ENCODE data around the gene WFDC1. TPM values are rescaled to one million over a fixed set of nuclear protein-coding genes. Genes with fewer than 3 reads are reported as not detected.
A peak's percentile ranks its signal among the peaks of the same experiment; 100 is the strongest.

The WFDC1 gene
- total RNA-seq, 1 donor from 2014 or later, result 63.5 TPM

DNA sequence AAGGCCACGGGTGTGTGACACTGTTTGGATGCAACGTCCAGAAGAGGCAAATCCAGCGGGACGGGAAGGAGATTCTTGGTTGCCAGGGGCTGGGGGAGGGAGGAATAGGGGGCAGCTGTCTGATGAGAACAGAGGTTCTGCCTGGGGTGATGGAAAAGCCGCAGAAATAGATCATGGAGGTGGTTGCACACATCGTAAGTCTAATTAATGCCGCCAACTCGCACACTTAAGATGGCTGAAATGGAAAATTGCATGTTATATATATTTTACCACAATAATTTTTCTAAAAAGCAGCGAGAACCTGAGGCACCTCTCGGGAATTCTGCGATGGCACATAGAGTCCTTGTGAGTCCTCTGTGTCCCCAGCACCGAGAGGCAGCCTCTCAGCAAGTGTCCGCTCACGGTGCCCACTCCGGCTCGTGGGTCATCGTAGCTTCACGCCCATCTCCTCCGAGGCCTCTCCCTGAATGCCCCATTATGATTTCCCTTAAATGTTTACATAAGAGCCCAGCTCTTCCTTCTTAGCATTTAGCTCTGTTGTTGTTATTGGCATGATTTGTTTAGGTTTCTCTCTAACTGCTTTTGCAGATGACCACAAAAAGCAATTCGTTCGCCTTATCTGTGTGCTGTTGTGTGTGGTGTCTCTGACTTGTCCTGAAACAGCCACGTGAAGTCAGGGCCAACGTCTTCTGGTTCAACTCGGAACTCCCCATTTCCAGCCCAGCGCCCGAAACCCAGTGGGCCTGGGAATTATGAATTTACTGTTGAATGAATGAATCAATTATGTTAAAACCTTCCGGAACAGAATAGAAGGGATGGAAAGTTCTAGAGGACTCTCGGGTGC lies 7.7 kb downstream of the WFDC1 start:
- no peak for DNase-seq (ENCODE audit: low spot score)

DNA sequence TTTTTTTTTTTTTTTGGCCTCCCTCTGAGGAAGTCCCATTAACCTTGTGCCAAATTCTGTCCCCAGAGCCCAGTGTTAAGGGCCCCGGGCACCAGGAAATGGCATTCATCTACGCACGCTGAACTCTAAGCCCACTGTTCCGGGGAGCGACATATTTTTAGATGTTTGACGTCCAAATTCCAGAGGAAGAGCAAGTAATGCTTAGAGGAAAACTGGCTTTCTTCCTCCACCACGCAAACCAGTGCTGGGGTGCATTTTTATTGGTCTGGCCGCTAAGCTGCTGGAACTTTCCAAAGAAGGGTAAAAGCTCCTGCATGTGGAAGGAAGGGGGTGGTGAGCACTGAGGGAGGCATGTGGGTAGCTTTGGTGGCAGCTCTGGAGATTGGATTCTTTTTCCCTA lies 8.3 kb downstream of the WFDC1 start:
- DNase-seq (ENCODE audit: low spot score), result peak; percentile 75

DNA sequence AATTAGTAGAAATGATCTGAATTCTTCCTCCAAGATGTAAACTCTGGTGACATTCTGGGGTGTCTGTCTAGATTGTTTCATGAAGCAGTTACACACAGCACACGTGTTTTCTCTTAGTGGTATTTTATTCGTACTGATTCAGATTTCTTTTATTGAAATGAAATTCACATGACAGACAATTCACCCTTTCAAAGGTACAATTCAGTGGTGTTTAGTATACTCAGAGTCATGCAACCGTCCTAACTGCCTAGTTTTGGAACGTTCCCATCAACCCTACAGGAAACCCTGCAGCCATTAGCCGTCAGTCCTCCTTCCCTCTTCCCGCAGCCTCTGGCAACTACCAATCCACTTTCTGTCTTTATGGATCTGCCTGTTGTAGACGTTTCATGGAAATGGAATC lies 8.8 kb downstream of the WFDC1 start:
- no peak for DNase-seq (ENCODE audit: low spot score)

DNA sequence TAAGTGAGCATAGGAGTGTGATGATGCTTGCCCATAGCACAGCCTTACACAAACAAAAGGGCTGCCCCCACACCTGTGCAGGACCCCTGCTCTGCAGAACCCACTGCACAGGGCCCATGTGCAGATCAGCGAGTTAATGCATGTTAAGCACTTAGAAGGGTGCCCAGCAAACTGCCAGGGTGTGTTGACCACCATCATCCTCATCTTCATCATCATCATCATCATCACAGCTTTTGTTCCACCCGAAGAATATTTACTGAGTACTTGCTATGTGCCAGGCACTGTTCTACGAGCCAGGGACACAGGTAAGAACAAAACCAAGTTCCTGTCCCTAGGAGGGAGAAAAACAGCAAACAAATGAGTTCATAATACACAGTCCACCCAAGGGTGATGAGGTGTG lies 11.9 kb downstream of the WFDC1 start:
- no peak for DNase-seq (ENCODE audit: low spot score)

DNA sequence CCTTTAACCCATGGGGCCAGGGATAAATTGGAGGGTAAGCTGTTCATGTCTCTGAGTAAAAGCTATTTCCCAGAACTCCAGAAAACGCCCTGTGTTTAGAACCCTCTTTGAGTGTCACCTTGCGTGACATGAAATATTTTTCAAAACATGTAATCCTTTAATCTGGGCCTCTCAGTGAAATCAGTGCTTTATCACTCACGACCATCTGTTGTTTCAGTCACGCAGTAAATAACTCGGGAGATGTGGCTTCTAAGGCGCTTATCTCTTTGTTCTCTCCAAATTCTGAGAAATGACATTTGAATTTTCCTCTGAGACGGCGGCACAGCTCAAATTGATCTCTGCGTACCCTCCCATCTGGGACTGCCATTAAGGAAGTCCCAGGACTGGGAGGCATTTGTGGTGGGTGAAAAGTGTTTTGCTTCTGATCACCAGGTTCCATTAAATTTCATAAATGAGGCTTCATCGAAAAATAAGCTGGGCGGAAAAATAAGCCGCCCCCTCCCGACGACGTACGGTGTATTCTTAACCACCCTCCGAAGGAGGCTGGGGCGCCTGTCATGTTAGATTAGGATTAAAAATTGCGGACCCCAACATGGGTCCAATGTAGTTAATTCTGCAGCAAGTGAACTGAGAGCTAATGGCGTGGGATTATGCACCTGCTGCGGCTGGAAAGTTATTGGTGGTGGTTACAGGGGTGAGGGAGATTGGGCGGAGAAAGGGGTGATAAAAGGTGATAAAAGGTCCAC lies 12.7 kb downstream of the WFDC1 start:
- no peak for DNase-seq (ENCODE audit: low spot score)

DNA sequence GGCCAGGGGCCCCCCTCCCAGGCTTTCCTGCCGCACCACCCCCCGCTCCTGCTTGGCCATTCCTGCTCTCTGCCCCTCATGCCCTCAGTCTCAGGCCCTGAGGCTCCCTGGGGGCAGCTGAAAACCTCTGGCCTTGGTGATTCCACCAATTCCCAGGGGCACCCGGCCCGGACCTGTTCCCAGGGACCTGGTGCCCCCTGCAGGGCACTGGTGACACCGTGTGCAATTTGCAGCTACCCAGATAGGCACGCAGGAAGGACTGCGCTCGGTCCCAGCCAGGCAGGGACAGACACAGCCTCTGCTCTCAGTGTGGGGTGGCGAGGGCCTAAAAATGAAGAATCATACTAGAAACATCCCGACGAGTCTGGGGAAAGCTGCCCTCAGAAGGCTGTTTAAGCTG lies 13.4 kb downstream of the WFDC1 start:
- DNase-seq (ENCODE audit: low spot score), result peak; percentile 61

DNA sequence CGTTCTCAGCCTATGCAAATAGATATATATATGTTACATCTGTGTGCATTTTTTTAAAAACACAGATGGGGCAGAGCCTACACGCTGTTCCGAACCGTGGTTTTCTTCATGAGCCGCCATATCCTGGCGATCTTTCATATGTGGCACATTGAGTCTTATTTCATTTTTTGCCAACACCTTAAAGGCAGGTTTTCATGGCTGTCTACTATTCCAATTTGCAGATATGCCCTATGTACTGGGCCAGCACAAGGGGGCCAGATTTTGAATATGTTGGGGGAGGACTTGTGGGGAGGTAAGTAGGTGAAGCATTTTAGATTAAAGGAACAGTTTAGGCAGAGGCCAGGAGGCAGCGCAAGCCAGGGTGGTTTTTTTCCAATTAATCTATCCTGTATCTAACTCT lies 16.0 kb downstream of the WFDC1 start:
- DNase-seq (ENCODE audit: low spot score), result no peak

DNA sequence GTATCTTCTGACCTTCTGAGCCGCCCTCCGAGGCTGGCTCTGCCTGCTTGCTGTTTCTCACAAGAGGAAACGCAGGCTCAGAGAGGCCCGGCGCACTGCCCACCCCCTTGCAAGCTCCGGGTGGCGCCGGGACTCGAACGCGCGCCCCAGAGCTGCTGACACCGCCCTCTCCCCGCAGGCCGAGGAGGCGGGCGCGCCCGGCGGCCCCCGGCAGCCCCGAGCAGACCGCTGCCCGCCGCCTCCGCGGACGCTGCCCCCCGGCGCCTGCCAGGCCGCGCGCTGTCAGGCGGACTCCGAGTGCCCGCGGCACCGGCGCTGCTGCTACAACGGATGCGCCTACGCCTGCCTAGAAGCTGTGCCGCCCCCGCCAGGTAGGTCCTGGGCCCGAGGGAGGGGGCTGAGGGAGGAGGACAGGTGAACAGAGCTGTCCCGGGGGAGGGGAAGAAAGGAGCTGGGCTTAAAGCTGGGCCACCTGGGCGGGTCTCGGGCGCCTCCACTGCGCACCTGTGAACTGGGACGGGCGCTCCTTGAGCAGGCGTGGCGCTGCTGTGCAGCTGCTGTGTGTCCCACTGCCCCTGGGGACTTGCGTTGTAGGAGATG lies 18.2 kb downstream of the WFDC1 start:
- DNase-seq (ENCODE audit: low spot score), result no peak

DNA sequence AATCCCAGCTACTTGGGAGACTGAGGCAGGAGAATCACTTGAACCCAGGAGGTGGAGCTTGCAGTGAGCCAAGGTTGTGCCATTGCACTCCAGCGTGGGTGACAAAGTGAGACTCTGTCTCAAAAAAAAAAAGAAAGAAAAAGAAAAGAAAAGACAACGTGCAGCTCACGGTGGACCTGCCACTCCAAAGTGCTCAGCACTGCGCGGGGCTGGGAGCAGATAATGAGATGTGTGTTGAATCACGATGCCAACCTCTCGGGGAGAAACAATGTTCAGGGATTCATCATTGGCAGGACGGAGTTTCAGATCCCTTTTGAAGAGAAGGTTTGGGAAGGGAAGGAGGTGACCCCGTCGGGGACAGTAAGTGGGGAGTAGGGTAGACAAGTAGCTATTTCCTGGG lies 19.2 kb downstream of the WFDC1 start:
- no peak for DNase-seq (ENCODE audit: low spot score)

DNA sequence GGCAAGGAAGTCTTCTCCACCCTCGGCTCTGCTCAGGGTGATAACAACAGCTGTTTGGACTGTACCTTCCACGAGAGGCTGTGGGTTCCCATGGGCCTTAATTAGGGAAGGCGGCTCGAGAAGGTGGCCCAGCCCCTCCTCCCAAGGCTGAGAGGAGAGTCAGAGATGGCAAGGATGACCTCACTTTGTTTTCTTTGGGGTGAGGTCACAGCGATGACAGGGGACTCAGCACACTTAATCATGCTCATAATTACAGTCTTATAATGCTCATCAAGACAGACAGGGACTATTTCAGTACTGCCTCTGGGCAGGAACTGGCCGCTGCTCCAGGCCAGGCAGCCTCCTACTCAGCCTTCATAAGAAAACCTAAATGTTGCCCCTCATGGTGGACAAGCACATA lies 19.7 kb downstream of the WFDC1 start:
- DNase-seq (ENCODE audit: low spot score), result no peak

DNA sequence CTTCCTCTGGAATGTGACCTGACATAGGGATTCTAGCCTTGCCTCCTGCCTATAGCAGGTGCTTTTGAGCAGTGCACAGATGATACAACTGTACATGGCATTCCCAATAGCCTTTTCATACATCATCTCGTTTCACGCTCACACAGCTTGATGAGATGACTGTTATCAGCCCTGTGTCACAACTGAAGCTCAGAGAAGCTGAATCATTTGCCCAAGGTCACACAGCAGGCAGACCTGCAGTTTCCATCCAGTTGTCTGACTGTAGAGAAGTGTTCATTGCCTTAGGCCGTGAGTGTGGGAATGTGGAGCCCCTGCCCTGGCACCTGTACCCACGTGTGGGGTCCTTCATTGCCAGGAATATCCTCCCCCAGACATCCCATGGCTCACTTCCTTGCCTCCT lies 20.1 kb downstream of the WFDC1 start:
- no peak for DNase-seq (ENCODE audit: low spot score)

DNA sequence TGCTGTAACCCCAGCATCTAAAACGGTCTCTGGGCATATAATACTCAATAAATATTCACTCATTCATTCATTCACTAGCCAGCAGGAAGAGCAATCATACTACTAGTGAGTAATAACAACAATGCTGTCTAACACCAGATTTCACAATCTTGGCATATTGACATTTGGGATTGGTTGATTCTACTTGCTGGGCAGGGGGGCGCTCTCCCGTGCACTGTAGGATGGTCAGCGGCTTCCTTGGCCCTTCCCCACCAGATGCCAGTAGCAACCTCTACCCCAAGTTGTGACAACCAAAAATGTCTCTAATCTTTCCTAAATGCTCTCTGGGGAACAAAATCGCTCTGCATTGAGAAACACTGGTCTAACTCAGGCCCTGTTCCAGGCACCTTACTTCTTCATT lies 20.7 kb downstream of the WFDC1 start:
- DNase-seq (ENCODE audit: low spot score), result no peak

DNA sequence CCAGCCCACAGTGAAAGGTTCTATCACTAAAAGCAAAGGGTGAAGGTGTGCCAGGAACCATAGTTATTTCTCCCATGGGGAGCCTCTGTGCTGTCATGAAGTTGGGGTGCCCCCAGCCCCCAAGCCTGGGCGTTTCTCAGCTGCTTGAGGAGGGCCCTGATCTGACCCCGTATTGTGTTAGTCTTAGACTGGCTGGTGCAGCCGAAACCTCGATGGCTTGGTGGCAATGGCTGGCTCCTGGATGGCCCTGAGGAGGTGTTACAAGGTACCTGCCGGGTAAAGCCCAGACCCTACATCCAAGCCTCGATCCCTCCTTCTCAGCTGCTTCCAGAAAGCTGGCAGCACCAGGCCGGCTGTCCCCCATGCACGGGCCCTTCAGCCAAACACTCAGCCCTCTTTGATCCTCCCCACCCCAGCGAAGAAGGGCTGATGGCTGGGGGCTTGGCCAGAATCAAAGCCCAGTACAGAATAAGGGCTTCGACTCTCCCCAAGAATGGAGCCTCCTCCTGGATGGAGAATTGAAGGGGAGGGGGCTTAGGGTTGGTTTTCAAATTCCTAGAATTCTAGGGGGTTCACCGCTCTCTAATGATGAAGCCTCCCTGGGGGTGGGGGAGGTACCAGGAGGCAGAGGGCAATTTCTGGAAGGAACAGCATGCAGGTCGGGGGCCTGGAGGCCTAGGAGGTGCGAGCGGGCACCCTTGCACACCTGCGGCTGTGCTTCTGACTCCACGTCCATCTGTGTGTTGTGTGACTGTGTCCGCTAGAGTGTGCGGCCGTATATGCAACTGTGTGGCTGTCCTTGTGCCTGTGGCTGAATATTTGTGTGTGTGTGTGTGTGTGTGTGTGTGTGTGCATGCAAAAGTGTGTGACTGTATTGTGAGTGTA lies 23.7 kb downstream of the WFDC1 start:
- no peak for DNase-seq (ENCODE audit: low spot score)

DNA sequence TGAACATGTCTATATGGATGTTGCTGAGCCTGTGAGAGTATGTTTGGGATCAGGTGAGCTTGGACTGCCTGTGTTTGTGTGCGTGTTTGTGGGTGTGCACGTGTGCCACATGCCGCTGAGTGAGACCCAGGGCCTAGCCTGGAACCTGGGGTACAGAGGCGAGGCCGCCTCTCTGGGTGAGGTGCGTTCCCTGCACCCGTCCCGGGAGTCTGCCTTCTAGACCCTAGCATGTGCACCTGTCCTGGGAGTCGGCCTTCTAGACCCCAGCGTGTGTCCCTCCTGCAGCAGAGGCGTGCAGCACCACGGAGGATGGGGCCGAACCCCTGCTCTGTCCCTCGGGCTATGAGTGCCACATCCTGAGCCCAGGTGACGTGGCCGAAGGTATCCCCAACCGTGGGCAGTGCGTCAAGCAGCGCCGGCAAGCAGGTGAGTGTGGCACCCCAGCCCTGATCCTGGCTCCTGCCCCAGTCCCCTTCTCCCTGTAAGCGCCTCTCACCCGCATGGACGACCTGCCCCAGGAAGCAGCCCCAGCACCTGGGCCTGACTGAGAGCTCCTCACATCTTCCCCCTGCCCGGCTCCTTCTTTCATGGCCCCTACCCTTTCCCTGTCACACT lies 24.6 kb downstream of the WFDC1 start:
- DNase-seq (ENCODE audit: low spot score), result no peak

DNA sequence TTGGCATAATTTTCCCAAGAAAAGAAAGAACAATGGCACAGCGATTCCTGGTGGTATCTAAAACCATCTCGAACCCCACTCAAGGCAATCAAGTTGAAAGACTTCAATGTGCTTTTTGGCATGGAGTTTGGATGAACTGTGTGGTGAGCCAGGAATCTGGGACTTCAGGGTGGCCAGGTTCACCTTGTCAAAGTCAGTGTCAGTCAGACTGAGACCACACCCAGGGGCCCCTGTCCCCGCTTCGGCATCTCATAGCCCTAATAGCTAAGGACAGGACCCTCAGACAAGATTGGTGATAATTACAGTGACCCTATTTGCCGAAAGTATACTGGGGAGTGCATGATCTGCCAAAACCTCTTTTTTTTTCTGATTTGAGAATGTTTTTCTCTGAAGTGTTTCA lies 25.8 kb downstream of the WFDC1 start:
- no peak for DNase-seq (ENCODE audit: low spot score)

DNA sequence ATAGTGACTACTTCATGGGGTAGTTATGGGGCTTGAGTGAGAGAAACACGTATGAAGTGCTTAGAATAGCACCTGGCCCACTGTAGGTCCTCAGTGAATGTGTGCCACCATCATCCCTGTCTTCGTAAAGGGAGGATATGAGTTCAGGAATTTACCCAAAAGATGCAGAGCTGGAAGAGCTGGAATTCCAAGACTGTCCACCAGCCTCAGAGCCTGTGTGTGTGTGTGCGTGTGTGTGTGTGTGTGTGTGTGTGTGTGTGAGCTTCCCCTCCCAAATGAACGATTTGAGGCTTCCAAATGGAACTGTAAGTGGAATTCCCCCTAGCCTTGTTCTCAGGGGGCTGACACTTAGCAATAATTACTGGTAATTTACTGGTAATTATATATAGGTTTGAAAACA lies 27.3 kb downstream of the WFDC1 start:
- DNase-seq (ENCODE audit: low spot score), result no peak

DNA sequence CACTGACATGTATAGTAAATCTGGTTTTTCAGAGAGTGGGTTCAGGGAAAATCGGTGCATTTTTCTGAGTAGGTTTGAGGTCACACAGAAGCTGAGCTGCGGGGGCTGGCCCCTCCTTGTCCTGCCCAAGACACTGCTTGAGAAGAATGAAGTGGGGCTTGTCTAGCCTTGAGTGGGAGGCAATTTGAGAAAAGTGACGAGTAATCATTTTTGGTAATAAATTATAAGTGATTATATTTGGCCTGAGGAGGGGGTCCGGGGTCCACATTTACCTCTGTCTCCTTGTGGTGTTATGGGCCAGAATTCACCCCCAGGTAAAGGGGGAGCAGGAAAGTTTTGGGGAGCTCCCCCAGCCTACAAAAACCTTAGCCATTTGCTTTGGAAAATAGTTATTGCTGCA lies 28.1 kb downstream of the WFDC1 start:
- DNase-seq (ENCODE audit: low spot score), result no peak

DNA sequence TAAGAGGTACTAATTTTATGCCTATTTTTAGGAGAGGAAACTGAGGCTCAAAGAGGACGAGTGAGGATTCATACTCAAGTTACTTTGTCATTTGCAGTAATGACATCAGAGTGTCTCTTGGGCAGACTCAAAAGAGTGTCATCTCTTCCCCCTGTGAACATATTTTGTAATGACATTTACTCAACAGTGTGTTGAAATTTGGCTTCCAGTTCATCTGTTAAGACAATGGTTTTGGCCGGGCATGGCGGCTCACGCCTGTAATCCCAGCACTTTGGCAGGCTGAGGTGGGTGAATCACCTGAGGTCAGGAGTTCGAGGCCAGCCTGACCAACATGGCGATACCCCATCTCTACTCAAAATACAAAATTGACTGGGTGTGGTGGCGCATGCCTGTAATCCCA lies 28.9 kb downstream of the WFDC1 start:
- DNase-seq (ENCODE audit: low spot score), result no peak

DNA sequence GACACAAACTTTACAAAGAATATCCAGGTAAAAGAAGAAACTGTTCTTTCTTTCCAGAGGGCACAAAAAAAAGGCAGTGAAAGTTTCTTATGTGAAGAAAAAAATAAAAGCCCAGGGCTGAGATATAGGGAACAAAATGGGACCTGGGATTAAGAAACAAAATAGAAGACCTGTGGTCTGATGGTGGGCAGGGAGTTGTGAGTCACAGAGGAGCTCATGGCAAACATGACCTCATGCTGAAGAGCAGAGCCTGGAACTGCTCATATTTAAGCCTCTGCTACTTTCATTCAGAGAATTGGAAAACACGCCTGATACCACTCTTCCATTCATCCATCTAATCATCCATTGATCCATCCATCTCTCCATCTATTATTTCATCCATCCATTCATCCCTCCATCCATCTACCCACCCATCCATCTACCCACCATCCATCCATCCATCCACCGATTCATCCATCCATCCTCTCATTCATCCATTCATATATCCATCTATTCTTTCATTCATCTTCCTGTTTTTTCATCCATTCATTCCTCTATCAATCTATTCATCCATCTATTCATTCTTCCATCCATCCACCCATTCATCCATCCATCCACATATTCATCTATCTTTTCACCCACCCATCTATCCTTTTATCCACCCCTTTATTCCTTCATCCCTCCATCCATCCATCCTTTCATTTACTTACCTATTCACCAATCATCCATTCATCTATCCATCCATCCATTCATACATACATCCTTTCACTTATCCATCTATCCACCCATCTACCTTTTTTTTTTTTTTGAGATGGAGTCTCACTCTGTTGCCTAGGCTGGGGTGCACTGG lies 30.0 kb downstream of the WFDC1 start:
- no peak for DNase-seq (ENCODE audit: low spot score)

DNA sequence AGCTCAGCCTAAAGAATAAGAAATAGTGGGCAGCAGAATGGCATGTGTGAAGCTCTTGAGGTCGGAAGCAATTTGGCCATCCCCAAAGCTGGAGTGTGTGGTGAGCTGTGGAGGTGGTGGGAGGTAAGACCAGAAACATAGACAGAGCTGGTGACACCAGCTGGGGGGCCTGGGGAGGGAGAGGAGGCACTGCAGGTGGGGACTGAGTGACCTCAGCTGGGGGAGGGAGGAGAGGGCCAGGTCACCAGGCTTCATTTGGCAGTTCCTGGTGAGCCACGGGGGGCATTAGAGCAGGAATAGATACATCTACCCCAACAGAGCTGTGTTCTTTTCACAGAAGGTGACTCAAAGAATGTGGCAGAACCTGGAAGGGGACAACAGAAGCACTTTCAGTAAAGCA lies 31.9 kb downstream of the WFDC1 start:
- no peak for DNase-seq (ENCODE audit: low spot score)

Measured in ureter (tissue), 1 donor.